IPS-18a (cell line): Measurements from ENCODE around the gene TNS1.
"Not testable (repeated sequence)": the region's sequence is repeated elsewhere in the genome, so short reads cannot be mapped to it uniquely, and the experiment has no call there.

Source experiments
- H3K27ac ChIP-seq: one replicate; pipeline ENCODE4 v1.5.1; 2013; ENCODE audit warnings: low read length
- H3K27me3 ChIP-seq: one replicate; pipeline ENCODE4 v1.6.1; 2013; ENCODE audit warnings: mild to moderate bottlenecking, low read length; ENCODE audit not compliant: control insufficient read depth, insufficient read depth
- H3K36me3 ChIP-seq: one replicate; pipeline ENCODE4 v1.6.1; 2013; ENCODE audit warnings: low read depth, low read length; ENCODE audit not compliant: control insufficient read depth
- H3K4me1 ChIP-seq: one replicate; pipeline ENCODE4 v1.6.1; 2013; ENCODE audit warnings: low read depth, low read length; ENCODE audit not compliant: control insufficient read depth
- H3K4me3 ChIP-seq: one replicate; pipeline ENCODE4 v1.5.1; 2013; ENCODE audit warnings: low read length
- H3K9ac ChIP-seq: one replicate; pipeline ENCODE4 v1.6.1; 2013; ENCODE audit warnings: mild to moderate bottlenecking, low read length, moderate library complexity
- H3K9me3 ChIP-seq: one replicate; pipeline ENCODE4 v1.6.1; 2013; ENCODE audit warnings: low read depth, low read length; ENCODE audit not compliant: control insufficient read depth

Gene TNS1

GRCh38 chr2:218020966-218021535 is 18.3 kb upstream of the TNS1 start:
- H3K9ac ChIP-seq = no peak overlapping the region
- no peak overlapping the region for H3K27ac ChIP-seq
- H3K4me3 ChIP-seq = no peak overlapping the region
- no peaks in the 10 kb centered on the region for H3K9me3 ChIP-seq
- no peaks in the 10 kb centered on the region for H3K4me1 ChIP-seq
- H3K27me3 ChIP-seq = no peaks in the 10 kb centered on the region
- H3K36me3 ChIP-seq = no peaks in the 10 kb centered on the region

- Histone ChIP-seq H3K27ac (no peak overlapping the region), H3K36me3 (no peaks in the 10 kb centered on the region), H3K4me3 (no peak overlapping the region), H3K9ac (no peak overlapping the region), H3K9me3 (no peaks in the 10 kb centered on the region), H3K4me1 (no peaks in the 10 kb centered on the region), H3K27me3 (no peaks in the 10 kb centered on the region)
Observed at GRCh38 chr2:218020281-218020680, 17.5 kb upstream of the TNS1 start.

GRCh38 chr2:218019411-218020060 is 16.7 kb upstream of the TNS1 start:
- H3K4me1 ChIP-seq = no peaks in the 10 kb centered on the region
- no peaks in the 10 kb centered on the region for H3K27me3 ChIP-seq
- H3K9ac ChIP-seq = no peak overlapping the region
- no peak overlapping the region for H3K4me3 ChIP-seq
- no peaks in the 10 kb centered on the region for H3K36me3 ChIP-seq
- no peak overlapping the region for H3K27ac ChIP-seq
- H3K9me3 ChIP-seq = no peaks in the 10 kb centered on the region

- not testable (repeated sequence) for H3K4me1 ChIP-seq, H3K27me3 ChIP-seq, H3K9me3 ChIP-seq, H3K36me3 ChIP-seq, H3K4me3 ChIP-seq, H3K27ac ChIP-seq, H3K9ac ChIP-seq
Observed at GRCh38 chr2:218018842-218019125, 16.0 kb upstream of the TNS1 start.

- no peaks in the 10 kb centered on the region for H3K36me3 ChIP-seq
- no peak overlapping the region for H3K9ac ChIP-seq
- no peaks in the 10 kb centered on the region for H3K4me1 ChIP-seq
- no peaks in the 10 kb centered on the region for H3K9me3 ChIP-seq
- no peak overlapping the region for H3K4me3 ChIP-seq
- peaks cover under 1% of the 10 kb centered on the region for H3K27me3 ChIP-seq
- no peak overlapping the region for H3K27ac ChIP-seq
Observed at GRCh38 chr2:218017211-218018053, 14.6 kb upstream of the TNS1 start.

GRCh38 chr2:218016810-218017209 is 14.0 kb upstream of the TNS1 start:
- no peaks in the 10 kb centered on the region for H3K9me3 ChIP-seq
- no peaks in the 10 kb centered on the region for H3K36me3 ChIP-seq
- H3K9ac ChIP-seq = no peak overlapping the region
- H3K4me1 ChIP-seq = no peaks in the 10 kb centered on the region
- H3K27ac ChIP-seq = no peak overlapping the region
- H3K27me3 ChIP-seq = peaks cover 6% of the 10 kb centered on the region
- no peak overlapping the region for H3K4me3 ChIP-seq

- peaks cover 3% of the 10 kb centered on the region for H3K4me1 ChIP-seq
- H3K9ac ChIP-seq = no peak overlapping the region
Observed at GRCh38 chr2:218015586-218016521, 13.1 kb upstream of the TNS1 start.

GRCh38 chr2:218014706-218015585 is 12.2 kb upstream of the TNS1 start:
- no peak overlapping the region for H3K4me3 ChIP-seq
- no peak overlapping the region for H3K27ac ChIP-seq
- H3K9ac ChIP-seq = no peak overlapping the region
- H3K4me1 ChIP-seq = peaks cover 6% of the 10 kb centered on the region
- H3K36me3 ChIP-seq = no peaks in the 10 kb centered on the region
- no peaks in the 10 kb centered on the region for H3K9me3 ChIP-seq
- peaks cover 25% of the 10 kb centered on the region for H3K27me3 ChIP-seq

More at GRCh38 chr2:218015586-218016521, 13.1 kb upstream of the TNS1 start:
- no peaks in the 10 kb centered on the region for H3K36me3 ChIP-seq
- no peaks in the 10 kb centered on the region for H3K9me3 ChIP-seq
- no peak overlapping the region for H3K4me3 ChIP-seq
- no peak overlapping the region for H3K27ac ChIP-seq
- H3K27me3 ChIP-seq = peaks cover 16% of the 10 kb centered on the region

GRCh38 chr2:218013289-218013688 is 10.5 kb upstream of the TNS1 start:
- Histone ChIP-seq H3K4me3 (no peak overlapping the region), H3K9ac (no peak overlapping the region), H3K9me3 (no peaks in the 10 kb centered on the region), H3K27me3 (peaks cover 41% of the 10 kb centered on the region), H3K4me1 (peaks cover 6% of the 10 kb centered on the region), H3K27ac (no peak overlapping the region), H3K36me3 (no peaks in the 10 kb centered on the region)

- H3K27me3 ChIP-seq = peaks cover 44% of the 10 kb centered on the region
Observed at GRCh38 chr2:218012284-218012683, 9.5 kb upstream of the TNS1 start.

More at GRCh38 chr2:218012284-218012683, 9.5 kb upstream of the TNS1 start:
- Histone ChIP-seq H3K9me3 (no peaks in the 10 kb centered on the region), H3K27ac (no peak overlapping the region), H3K36me3 (no peaks in the 10 kb centered on the region), H3K4me3 (no peak overlapping the region), H3K4me1 (peaks cover 6% of the 10 kb centered on the region), H3K9ac (no peak overlapping the region)
